HCT116 (cell line): ENCODE results near the gene TTLL7. TPM values are rescaled to one million over a fixed set of nuclear protein-coding genes. Genes with fewer than 3 reads are reported as not detected.

Experiments used
- ATAC-seq: fragments of 200-7000 bp; cut with Tn5 transposase; 2 replicates; pipeline ENCODE4 v1.9.1; 2020; ENCODE audit warnings: mild to moderate bottlenecking, moderate library complexity
- BruUV-seq: library from RNA; stranded (reverse); fragments of 400-500 nt; replicated peaks from 2 replicates; lab custom pipeline; 2021; lab: Mats Ljungman, UMichigan
- CTCF ChIA-PET: fragments of 300-600 bp; sonication (Branson Sonifier 250); formaldehyde crosslinking; loops from one replicate; lab custom pipeline; 2021; ENCODE audit warnings: antibody characterized with exemption; lab: Charles Lee
- POLR2A ChIA-PET: fragments of 300-600, 350-600 bp; sonication (Branson Sonifier 250); formaldehyde crosslinking; loops from one replicate; lab custom pipeline; 2021; ENCODE audit warnings: antibody characterized with exemption; lab: Charles Lee
- RAD21 ChIA-PET, 2 experiments: fragments of 300-600 bp; sonication (Branson Sonifier 250); formaldehyde crosslinking; loops; one replicate each; lab custom pipeline; 2023; ENCODE audit warnings: low total read pairs in 2 of 2; ENCODE audit not compliant: uncharacterized antibody in 2 of 2, unreplicated experiment in 2 of 2, low non-redundant PET in 1 of 2; lab: Charles Lee
- DNase-seq: peaks from one replicate; pipeline ENCODE4 v3.0.0-alpha.2; 2010; ENCODE audit warnings: low read depth, low spot score
- H2AFZ ChIP-seq: fragments of 200-600 bp; shearing (Covaris generic), sonication (generic); 2 replicates; pipeline ENCODE4 v1.6.1; 2017; ENCODE audit warnings: low read depth, mixed run types, mixed read lengths, antibody characterized with exemption, low read length; ENCODE audit not compliant: poor library complexity, severe bottlenecking
- H3K27ac ChIP-seq: 2 replicates; pipeline ENCODE4 v1.5.1; 2012; ENCODE audit warnings: low read depth, low read length
- H3K27me3 ChIP-seq: fragments of 200-600 bp; sonication (generic); 2 replicates; pipeline ENCODE4 v1.6.1; 2016; ENCODE audit warnings: mixed run types, low read length, mixed read lengths; ENCODE audit not compliant: insufficient read depth
- H3K36me3 ChIP-seq, 2 experiments: fragments of 200-500 bp in 1 of 2; fragments of 200-600 bp in 1 of 2; sonication (Bioruptor generic) in 1 of 2; sonication (generic) in 1 of 2; 2 replicates each; pipeline versions ENCODE4 v1.5.1 to v1.6.1; 2014 to 2016; ENCODE audit warnings: low read length in 2 of 2, inconsistent platforms in 1 of 2, mixed read lengths in 1 of 2, mixed run types in 1 of 2; ENCODE audit not compliant: insufficient read depth in 2 of 2, control insufficient read depth in 1 of 2
- H3K4me1 ChIP-seq, 2 experiments: fragments of 200-600 bp in 1 of 2; sonication (generic) in 1 of 2; 2 replicates each; pipeline versions ENCODE4 v1.5.1 to v1.6.1; 2012 to 2017; ENCODE audit warnings: low read length in 2 of 2, inconsistent platforms in 1 of 2, mild to moderate bottlenecking in 1 of 2, mixed read lengths in 1 of 2, mixed run types in 1 of 2, moderate library complexity in 1 of 2; ENCODE audit not compliant: insufficient read depth in 2 of 2, control insufficient read depth in 1 of 2
- H3K4me2 ChIP-seq: fragments of 200-600 bp; sonication (generic); 2 replicates; pipeline ENCODE4 v1.6.1; 2017; ENCODE audit warnings: mixed run types, low read length, mixed read lengths
- H3K4me3 ChIP-seq, 2 experiments: fragments of 200-600 bp in 1 of 2; sonication (generic) in 1 of 2; replicated peaks in 1 of 2; 2 replicates each; pipeline ENCODE4 v1.5.1; 2011 to 2016; ENCODE audit warnings: low read length in 2 of 2, control low read depth in 1 of 2, low read depth in 1 of 2, mild to moderate bottlenecking in 1 of 2, mixed read lengths in 1 of 2, mixed run types in 1 of 2
- H3K79me2 ChIP-seq: fragments of 200-600 bp; sonication (generic); 2 replicates; pipeline ENCODE4 v1.6.1; 2017; ENCODE audit warnings: mild to moderate bottlenecking, mixed run types, low read length, moderate library complexity, mixed read lengths; ENCODE audit not compliant: insufficient read depth
- H3K9ac ChIP-seq: fragments of 200-600 bp; sonication (generic); 2 replicates; pipeline ENCODE4 v1.6.1; 2016; ENCODE audit warnings: low read length, mixed read lengths
- H3K9me2 ChIP-seq: fragments of 200-600 bp; sonication (generic), shearing (Covaris generic); 2 replicates; pipeline ENCODE4 v1.6.1; 2017; ENCODE audit warnings: mixed run types, mild to moderate bottlenecking, moderate library complexity; ENCODE audit not compliant: insufficient read depth
- H3K9me3 ChIP-seq, 2 experiments: fragments of 200-500 bp in 1 of 2; fragments of 200-600 bp in 1 of 2; sonication (Bioruptor generic) in 1 of 2; sonication (generic) in 1 of 2; 2 replicates each; pipeline ENCODE4 v1.6.1; 2014 to 2017; ENCODE audit warnings: low read length in 2 of 2, mixed read lengths in 2 of 2, inconsistent platforms in 1 of 2, low read depth in 1 of 2, mild to moderate bottlenecking in 1 of 2, mixed run types in 1 of 2, moderate library complexity in 1 of 2; ENCODE audit not compliant: control insufficient read depth in 1 of 2, insufficient read depth in 1 of 2
- H4K20me1 ChIP-seq: fragments of 200-600 bp; sonication (generic), shearing (Covaris generic); 2 replicates; pipeline ENCODE4 v1.6.1; 2017; ENCODE audit warnings: mixed run types, mild to moderate bottlenecking, moderate library complexity; ENCODE audit not compliant: insufficient read depth
- CEBPB ChIP-seq: IDR thresholded peaks from 2 replicates; pipeline ENCODE4 v1.6.1; 2012; ENCODE audit warnings: low read depth
- EGR1 ChIP-seq: IDR thresholded peaks from 2 replicates; pipeline ENCODE4 v1.6.1; 2012; ENCODE audit warnings: low read depth
- ELF1 ChIP-seq: IDR thresholded peaks from 2 replicates; pipeline ENCODE4 v1.6.1; 2012; ENCODE audit warnings: low read depth, borderline replicate concordance
- EZH2 ChIP-seq: fragments of 200-600 bp; sonication (generic); IDR thresholded peaks from 2 replicates; pipeline ENCODE4 v1.6.1; 2017; ENCODE audit warnings: antibody characterized with exemption, mixed run types
- EZH2phosphoT487 ChIP-seq: fragments of 200-600 bp; IDR thresholded peaks from 2 replicates; pipeline ENCODE4 v1.6.1; 2018; ENCODE audit warnings: antibody characterized with exemption, borderline replicate concordance
- FOSL1 ChIP-seq: IDR thresholded peaks from 2 replicates; pipeline ENCODE4 v1.6.1; 2012; ENCODE audit warnings: low read depth
- POLR2AphosphoS5 ChIP-seq: IDR thresholded peaks from 2 replicates; pipeline ENCODE4 v1.6.1; 2011; ENCODE audit warnings: mild to moderate bottlenecking, low read depth, low read length, moderate library complexity
- RAD21 ChIP-seq: IDR thresholded peaks from 2 replicates; pipeline ENCODE4 v1.6.1; 2012; ENCODE audit warnings: low read depth, mild to moderate bottlenecking
- SIN3A ChIP-seq: IDR thresholded peaks from 2 replicates; pipeline ENCODE4 v1.6.1; 2012; ENCODE audit warnings: low read depth
- SRF ChIP-seq: IDR thresholded peaks from 2 replicates; pipeline ENCODE4 v1.6.1; 2012; ENCODE audit warnings: low read depth
- TCF7L2 ChIP-seq: IDR thresholded peaks from 2 replicates; pipeline ENCODE4 v1.7.0; 2011; ENCODE audit warnings: borderline replicate concordance, inconsistent platforms; ENCODE audit not compliant: insufficient read depth, insufficient read length; ENCODE audit errors: extremely low read depth
- ZFX ChIP-seq: fragments of 450-650 bp; IDR thresholded peaks from 2 replicates; pipeline ENCODE4 v1.6.1; 2017
- intact Hi-C: fragments of 100-400 bp; cut with micrococcal nuclease; formaldehyde crosslinking; loops from 2 replicates; pipeline ENCODE4 v1.10.0; 2022
- total RNA-seq: library from RNA; stranded (reverse); gene quantifications from one replicate; pipeline ENCODE4 v1.2.1, GENCODE V29; 2021; ENCODE audit not compliant: unreplicated experiment
- TF ChIP-seq, protein P1 (sequence below): IDR thresholded peaks from 2 replicates; pipeline ENCODE4 v1.6.1; 2011; ENCODE audit warnings: mild to moderate bottlenecking, low read length, moderate library complexity; ENCODE audit not compliant: insufficient replicate concordance; ENCODE audit errors: extremely low read depth
- TF ChIP-seq, protein P2 (sequence below): IDR thresholded peaks from 2 replicates; pipeline ENCODE4 v1.6.1; 2012; ENCODE audit warnings: low read depth

TTLL7 gene
- total RNA-seq, 1 experiment from 2014 or later = 21.2 TPM

DNA sequence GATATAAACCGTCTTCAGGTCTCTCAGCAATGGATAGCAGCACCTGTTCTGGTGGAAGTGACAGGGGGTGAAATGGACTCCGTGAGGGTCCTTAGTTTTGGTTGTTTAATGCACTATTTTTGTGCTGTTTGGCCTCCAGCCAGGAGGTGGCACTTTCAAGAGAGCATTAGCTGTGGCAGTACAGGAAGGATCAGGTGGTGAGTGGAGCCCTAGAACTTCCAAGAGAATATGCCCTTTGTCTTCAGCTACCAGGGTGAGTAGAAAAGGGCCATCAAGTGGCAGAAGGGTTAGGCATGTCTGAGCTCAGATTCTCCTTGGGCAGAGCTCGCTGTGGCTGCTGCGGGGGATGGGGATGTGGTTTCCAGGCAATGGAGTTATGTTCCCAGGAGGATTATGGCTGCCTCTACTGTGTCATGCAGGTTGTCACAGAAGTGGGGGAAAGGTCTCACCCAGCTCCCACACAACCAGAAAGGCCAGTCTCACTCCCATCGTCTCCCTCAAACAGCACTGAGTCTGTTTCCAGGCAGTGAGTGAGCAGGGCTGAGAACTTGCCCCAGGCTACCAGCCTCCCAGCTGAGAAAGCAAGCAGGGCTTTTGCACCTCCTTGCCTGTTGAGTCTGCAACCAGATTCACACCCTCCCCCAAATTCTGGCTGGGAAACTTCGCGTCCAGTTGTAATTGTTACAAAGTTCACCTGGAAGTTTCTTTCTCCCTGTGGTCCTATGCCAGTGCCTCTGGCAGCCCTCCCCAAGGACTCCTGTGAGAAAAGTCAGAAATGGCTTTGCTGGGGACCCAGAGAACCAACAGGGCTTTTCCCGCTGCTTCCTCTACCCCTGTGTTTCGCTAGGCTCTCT is 39.1 kb upstream of the TTLL7 start:
- CTCF ChIA-PET = no interaction called here
- Histone ChIP-seq H3K9me3 (peaks cover 0 to 4% of the 10 kb centered on the region in 2 experiments; a peak in 2 of 4 replicates), H3K4me1 (no peaks in the 10 kb centered on the region), H3K4me3 (no peak overlapping the region), H2AFZ (no peak overlapping the region), H3K27ac (no peak overlapping the region), H3K79me2 (no peaks in the 10 kb centered on the region), H3K9me2 (no peaks in the 10 kb centered on the region), H3K27me3 (no peaks in the 10 kb centered on the region), H4K20me1 (no peaks in the 10 kb centered on the region), H3K4me2 (no peak overlapping the region), H3K36me3 (no peaks in the 10 kb centered on the region), H3K9ac (no peak overlapping the region)
- intact Hi-C loops = no loop called here
- POLR2A ChIA-PET = no interaction called here
- BruUV-seq = no TSS peak
- TF ChIP-seq, protein P1, sequence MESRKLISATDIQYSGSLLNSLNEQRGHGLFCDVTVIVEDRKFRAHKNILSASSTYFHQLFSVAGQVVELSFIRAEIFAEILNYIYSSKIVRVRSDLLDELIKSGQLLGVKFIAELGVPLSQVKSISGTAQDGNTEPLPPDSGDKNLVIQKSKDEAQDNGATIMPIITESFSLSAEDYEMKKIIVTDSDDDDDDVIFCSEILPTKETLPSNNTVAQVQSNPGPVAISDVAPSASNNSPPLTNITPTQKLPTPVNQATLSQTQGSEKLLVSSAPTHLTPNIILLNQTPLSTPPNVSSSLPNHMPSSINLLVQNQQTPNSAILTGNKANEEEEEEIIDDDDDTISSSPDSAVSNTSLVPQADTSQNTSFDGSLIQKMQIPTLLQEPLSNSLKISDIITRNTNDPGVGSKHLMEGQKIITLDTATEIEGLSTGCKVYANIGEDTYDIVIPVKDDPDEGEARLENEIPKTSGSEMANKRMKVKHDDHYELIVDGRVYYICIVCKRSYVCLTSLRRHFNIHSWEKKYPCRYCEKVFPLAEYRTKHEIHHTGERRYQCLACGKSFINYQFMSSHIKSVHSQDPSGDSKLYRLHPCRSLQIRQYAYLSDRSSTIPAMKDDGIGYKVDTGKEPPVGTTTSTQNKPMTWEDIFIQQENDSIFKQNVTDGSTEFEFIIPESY = no peak
- TF ChIP-seq FOSL1 = no peak
- TF ChIP-seq TCF7L2 = no peak
- TF ChIP-seq ZFX = no peak
- TF ChIP-seq EZH2 = no peak
- no peak for TF ChIP-seq POLR2AphosphoS5
- no peak for TF ChIP-seq EGR1
- no peak for TF ChIP-seq ELF1
- TF ChIP-seq EZH2phosphoT487 = no peak
- no peak for TF ChIP-seq RAD21
- TF ChIP-seq, protein P2, sequence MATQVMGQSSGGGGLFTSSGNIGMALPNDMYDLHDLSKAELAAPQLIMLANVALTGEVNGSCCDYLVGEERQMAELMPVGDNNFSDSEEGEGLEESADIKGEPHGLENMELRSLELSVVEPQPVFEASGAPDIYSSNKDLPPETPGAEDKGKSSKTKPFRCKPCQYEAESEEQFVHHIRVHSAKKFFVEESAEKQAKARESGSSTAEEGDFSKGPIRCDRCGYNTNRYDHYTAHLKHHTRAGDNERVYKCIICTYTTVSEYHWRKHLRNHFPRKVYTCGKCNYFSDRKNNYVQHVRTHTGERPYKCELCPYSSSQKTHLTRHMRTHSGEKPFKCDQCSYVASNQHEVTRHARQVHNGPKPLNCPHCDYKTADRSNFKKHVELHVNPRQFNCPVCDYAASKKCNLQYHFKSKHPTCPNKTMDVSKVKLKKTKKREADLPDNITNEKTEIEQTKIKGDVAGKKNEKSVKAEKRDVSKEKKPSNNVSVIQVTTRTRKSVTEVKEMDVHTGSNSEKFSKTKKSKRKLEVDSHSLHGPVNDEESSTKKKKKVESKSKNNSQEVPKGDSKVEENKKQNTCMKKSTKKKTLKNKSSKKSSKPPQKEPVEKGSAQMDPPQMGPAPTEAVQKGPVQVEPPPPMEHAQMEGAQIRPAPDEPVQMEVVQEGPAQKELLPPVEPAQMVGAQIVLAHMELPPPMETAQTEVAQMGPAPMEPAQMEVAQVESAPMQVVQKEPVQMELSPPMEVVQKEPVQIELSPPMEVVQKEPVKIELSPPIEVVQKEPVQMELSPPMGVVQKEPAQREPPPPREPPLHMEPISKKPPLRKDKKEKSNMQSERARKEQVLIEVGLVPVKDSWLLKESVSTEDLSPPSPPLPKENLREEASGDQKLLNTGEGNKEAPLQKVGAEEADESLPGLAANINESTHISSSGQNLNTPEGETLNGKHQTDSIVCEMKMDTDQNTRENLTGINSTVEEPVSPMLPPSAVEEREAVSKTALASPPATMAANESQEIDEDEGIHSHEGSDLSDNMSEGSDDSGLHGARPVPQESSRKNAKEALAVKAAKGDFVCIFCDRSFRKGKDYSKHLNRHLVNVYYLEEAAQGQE = no peak
- no peak for TF ChIP-seq SIN3A
- TF ChIP-seq SRF = no peak
- no peak for TF ChIP-seq CEBPB
- ATAC-seq = no peak
- DNase-seq = no peak
- RAD21 ChIA-PET = no interaction called here
